Suprapubic skin (tissue), 4 donors: ENCODE measurements around the gene FAM120C. TPM values are rescaled to one million over a fixed set of nuclear protein-coding genes. Genes with fewer than 3 reads are reported as not detected.

Source experiments
- DNase-seq, 2 donors: peaks; one replicate each; pipeline ENCODE4 v3.0.0-alpha.2; 2019; ENCODE audit warnings: low spot score in 2 of 2
- H3K27ac ChIP-seq: fragments of 200-600 bp; sonication (generic); one replicate; pipeline ENCODE4 v1.5.1; 2019
- H3K27me3 ChIP-seq: fragments of 200-600 bp; sonication (generic); one replicate; pipeline ENCODE4 v1.5.1; 2019
- H3K36me3 ChIP-seq: fragments of 200-600 bp; sonication (generic); one replicate; pipeline ENCODE4 v1.5.1; 2019
- H3K4me1 ChIP-seq: fragments of 200-600 bp; sonication (generic); one replicate; pipeline ENCODE4 v1.5.1; 2019
- H3K4me3 ChIP-seq: fragments of 200-600 bp; sonication (generic); one replicate; pipeline ENCODE4 v1.5.1; 2019; ENCODE audit warnings: mild to moderate bottlenecking
- H3K9me3 ChIP-seq: fragments of 200-600 bp; sonication (generic); one replicate; pipeline ENCODE4 v1.5.1; 2019
- CTCF ChIP-seq, 2 donors: fragments of 200-600 bp in 1 of 2; fragments of 450-650 bp in 1 of 2; sonication (generic) in 1 of 2; IDR thresholded peaks; one replicate each; pipeline ENCODE4 v1.5.1; 2016 to 2019; ENCODE audit warnings: antibody characterized with exemption in 2 of 2, mild to moderate bottlenecking in 1 of 2, moderate library complexity in 1 of 2
- EP300 ChIP-seq: sonication (generic); formaldehyde crosslinking; IDR thresholded peaks from one replicate; pipeline ENCODE4 v1.6.1; 2017; ENCODE audit warnings: antibody characterized with exemption
- POLR2A ChIP-seq, 2 donors: fragments of 450-650 bp; IDR thresholded peaks; one replicate each; pipeline ENCODE4 v1.6.1; 2017; ENCODE audit warnings: antibody characterized with exemption in 2 of 2, mild to moderate bottlenecking in 2 of 2, moderate library complexity in 2 of 2
- POLR2AphosphoS5 ChIP-seq, 3 donors: sonication (generic); formaldehyde crosslinking; IDR thresholded peaks; one replicate each; pipeline ENCODE4 v1.6.1; 2017; ENCODE audit warnings: antibody characterized with exemption in 3 of 3
- WGBS: methylation state at CpG from one replicate; pipeline ENCODE4 v1.1.5; 2018; 5-methylcytosine and 5-hydroxymethylcytosine counted together
- total RNA-seq, 4 donors: library from RNA; depleted of rRNA; stranded (reverse); fragments of >200 nt; gene quantifications; one replicate each; pipeline ENCODE4 v1.1.0, GENCODE V29; 2016

Gene FAM120C
- total RNA-seq, 4 donors from 2014 or later = 8.5 to 16.3 (median 10.3) TPM

DNA sequence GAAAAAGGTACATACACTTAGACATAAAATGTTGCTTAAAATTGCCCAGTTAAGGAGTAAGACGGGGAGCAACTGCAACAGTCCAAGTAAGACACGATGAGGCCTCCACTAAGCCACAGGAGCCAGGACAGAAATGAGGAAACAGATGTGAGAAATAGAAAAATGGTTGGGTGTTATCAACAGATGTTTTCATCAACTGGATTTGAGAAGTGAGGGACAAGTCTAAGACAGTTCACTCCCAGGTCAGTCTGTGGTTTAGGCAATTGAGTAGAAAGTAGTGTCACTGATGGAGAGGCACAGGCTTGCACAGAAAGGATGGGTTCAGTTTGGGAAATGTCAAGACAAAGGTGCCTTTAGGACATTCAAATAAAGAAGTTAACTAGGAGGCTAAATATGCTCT is 115.3 kb downstream of the FAM120C start:
- H3K36me3 ChIP-seq = no peaks in the 10 kb centered on the region
- no peaks in the 10 kb centered on the region for H3K4me1 ChIP-seq
- 59% methylated on average over 2 of the region's 2 CpGs for WGBS
- no peak for DNase-seq
- no peak overlapping the region for H3K4me3 ChIP-seq
- no peaks in the 10 kb centered on the region for H3K27me3 ChIP-seq
- no peaks in the 10 kb centered on the region for H3K9me3 ChIP-seq
- no peak overlapping the region for H3K27ac ChIP-seq
- TF ChIP-seq EP300 (no peak), POLR2A (IDR thresholded peaks at IDR 0.05) (no peak), POLR2AphosphoS5 (IDR thresholded peaks at IDR 0.05) (no peak), CTCF (IDR thresholded peaks at IDR 0.05) (no peak)

GRCh38 chrX:54066841-54067240 is 116.2 kb downstream of the FAM120C start:
- no peak overlapping the region for H3K4me3 ChIP-seq
- TF ChIP-seq POLR2A (IDR thresholded peaks at IDR 0.05) (no peak), EP300 (no peak), POLR2AphosphoS5 (IDR thresholded peaks at IDR 0.05) (no peak), CTCF (IDR thresholded peaks at IDR 0.05) (no peak)
- no peaks in the 10 kb centered on the region for H3K4me1 ChIP-seq
- H3K36me3 ChIP-seq = no peaks in the 10 kb centered on the region
- DNase-seq = no peak
- H3K27ac ChIP-seq = no peak overlapping the region
- H3K9me3 ChIP-seq = no peaks in the 10 kb centered on the region
- H3K27me3 ChIP-seq = no peaks in the 10 kb centered on the region

DNA sequence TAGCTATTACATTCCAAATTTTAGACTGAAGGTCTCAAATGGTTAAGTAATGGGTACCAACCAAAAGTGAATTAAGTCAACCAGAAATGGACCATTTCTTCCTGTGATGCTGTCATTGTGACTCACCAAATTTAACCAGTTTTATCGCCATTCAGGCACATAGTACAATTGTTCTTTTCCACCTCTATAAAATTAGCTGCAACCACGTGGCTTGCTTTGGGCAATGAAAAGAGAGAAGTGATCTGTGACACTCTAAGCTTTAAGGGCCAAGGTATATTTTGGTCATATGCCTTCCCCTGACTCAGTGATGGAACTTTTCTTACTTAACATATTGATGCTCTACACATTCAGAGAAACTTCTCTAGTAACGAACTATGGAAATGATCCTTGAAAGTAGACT is 118.5 kb downstream of the FAM120C start:
- WGBS = 83% methylated on average over 3 of the region's 3 CpGs
- DNase-seq = no peak
- H3K4me3 ChIP-seq = no peak overlapping the region

GRCh38 chrX:54063361-54063760 is 119.7 kb downstream of the FAM120C start:
- no peak overlapping the region for H3K4me3 ChIP-seq
- no peak overlapping the region for H3K27ac ChIP-seq
- TF ChIP-seq CTCF (IDR thresholded peaks at IDR 0.05) (no peak), POLR2AphosphoS5 (IDR thresholded peaks at IDR 0.05) (no peak), EP300 (no peak), POLR2A (IDR thresholded peaks at IDR 0.05) (no peak)
- DNase-seq = no peak
- H3K27me3 ChIP-seq = no peaks in the 10 kb centered on the region
- H3K36me3 ChIP-seq = no peaks in the 10 kb centered on the region
- H3K9me3 ChIP-seq = no peaks in the 10 kb centered on the region
- WGBS = 71% methylated on average over 2 of the region's 2 CpGs
- H3K4me1 ChIP-seq = no peaks in the 10 kb centered on the region

More for the DNA sequence above, 118.5 kb downstream of the FAM120C start:
- TF ChIP-seq EP300 (no peak), POLR2AphosphoS5 (IDR thresholded peaks at IDR 0.05) (no peak), POLR2A (IDR thresholded peaks at IDR 0.05) (no peak), CTCF (IDR thresholded peaks at IDR 0.05) (no peak)
- Histone ChIP-seq H3K9me3 (no peaks in the 10 kb centered on the region), H3K27me3 (no peaks in the 10 kb centered on the region), H3K36me3 (no peaks in the 10 kb centered on the region), H3K4me1 (no peaks in the 10 kb centered on the region), H3K27ac (no peak overlapping the region)

- DNase-seq = no peak
- no peaks in the 10 kb centered on the region for H3K4me1 ChIP-seq
- no peak overlapping the region for H3K4me3 ChIP-seq
- no peak overlapping the region for H3K27ac ChIP-seq
- TF ChIP-seq POLR2AphosphoS5 (IDR thresholded peaks at IDR 0.05) (no peak), POLR2A (IDR thresholded peaks at IDR 0.05) (no peak), EP300 (no peak), CTCF (IDR thresholded peaks at IDR 0.05) (no peak)
- WGBS = 41% methylated on average over 3 of the region's 3 CpGs
- H3K9me3 ChIP-seq = no peaks in the 10 kb centered on the region
- no peaks in the 10 kb centered on the region for H3K27me3 ChIP-seq
- H3K36me3 ChIP-seq = no peaks in the 10 kb centered on the region
These were observed 133.3 kb downstream of the FAM120C start for GRCh38 chrX:54049801-54050200.
